ENCODE data around the gene SCAMP2.

The SCAMP2 gene

GRCh38 chr15:74831813-74832495 is 41.2 kb downstream of the SCAMP2 start:
- no peak overlapping the region for H3K4me3 ChIP-seq (ENCODE audit: low read depth, low read length)
- no peak for TF ChIP-seq CTCF (conservative IDR thresholded peaks at IDR 0.05; ENCODE audit: low read depth, low read length)
- no peak for DNase-seq (ENCODE audit: low read depth)

- TF ChIP-seq CTCF (conservative IDR thresholded peaks at IDR 0.05; ENCODE audit: low read depth, low read length): no peak
- DNase-seq (ENCODE audit: low read depth): no peak
- H3K4me3 ChIP-seq (ENCODE audit: low read depth, low read length): no peak overlapping the region
Observed at GRCh38 chr15:74830868-74831267, 42.3 kb downstream of the SCAMP2 start.

- no peak overlapping the region for H3K4me3 ChIP-seq (ENCODE audit: low read depth, low read length)
- no peak for DNase-seq (ENCODE audit: low read depth)
- TF ChIP-seq CTCF (conservative IDR thresholded peaks at IDR 0.05; ENCODE audit: low read depth, low read length): no peak
Observed at GRCh38 chr15:74829991-74830390, 43.2 kb downstream of the SCAMP2 start.

DNA sequence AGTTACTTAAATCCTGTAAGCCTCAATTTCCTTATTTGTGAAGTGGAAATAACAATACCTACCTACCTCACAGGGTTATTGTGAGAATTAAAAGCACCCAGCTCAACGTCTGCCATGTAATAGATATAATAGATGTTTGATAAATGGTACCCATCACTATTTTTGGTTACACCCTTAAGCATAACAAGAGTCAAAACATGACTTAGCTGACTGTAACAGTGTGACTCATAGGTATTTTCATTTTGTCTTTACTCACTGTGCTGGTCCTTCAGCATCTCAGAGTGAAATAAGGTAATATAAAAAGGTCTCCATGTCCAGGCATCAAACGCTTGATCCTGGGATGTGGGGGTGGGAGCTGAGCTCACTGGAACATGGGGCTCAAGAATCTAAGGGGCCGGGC is 43.7 kb downstream of the SCAMP2 start:
- no peak overlapping the region for H3K4me3 ChIP-seq (ENCODE audit: low read depth, low read length)
- DNase-seq (ENCODE audit: low read depth): no peak
- no peak for TF ChIP-seq CTCF (conservative IDR thresholded peaks at IDR 0.05; ENCODE audit: low read depth, low read length)

DNA sequence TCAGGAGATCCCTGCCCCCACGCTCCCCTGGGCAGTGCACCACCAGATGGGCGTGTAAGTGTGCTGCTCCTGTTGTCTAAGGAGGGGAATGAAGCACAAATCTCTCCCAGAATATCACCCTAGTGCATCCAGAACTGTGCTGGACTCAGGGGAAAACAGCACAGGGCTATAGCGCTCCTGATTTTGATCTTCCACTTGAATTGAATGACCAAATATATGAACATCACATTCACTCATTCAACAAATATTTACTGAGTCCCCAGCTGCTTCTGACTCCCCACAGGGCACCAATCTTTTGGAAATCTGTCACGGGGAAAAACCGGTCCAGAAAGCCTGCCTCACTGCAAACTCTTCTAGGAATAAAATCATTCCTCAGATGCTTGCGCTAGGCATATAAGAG is 44.3 kb downstream of the SCAMP2 start:
- DNase-seq (ENCODE audit: low read depth): no peak
- no peak overlapping the region for H3K4me3 ChIP-seq (ENCODE audit: low read depth, low read length)
- TF ChIP-seq CTCF (conservative IDR thresholded peaks at IDR 0.05; ENCODE audit: low read depth, low read length): no peak

DNA sequence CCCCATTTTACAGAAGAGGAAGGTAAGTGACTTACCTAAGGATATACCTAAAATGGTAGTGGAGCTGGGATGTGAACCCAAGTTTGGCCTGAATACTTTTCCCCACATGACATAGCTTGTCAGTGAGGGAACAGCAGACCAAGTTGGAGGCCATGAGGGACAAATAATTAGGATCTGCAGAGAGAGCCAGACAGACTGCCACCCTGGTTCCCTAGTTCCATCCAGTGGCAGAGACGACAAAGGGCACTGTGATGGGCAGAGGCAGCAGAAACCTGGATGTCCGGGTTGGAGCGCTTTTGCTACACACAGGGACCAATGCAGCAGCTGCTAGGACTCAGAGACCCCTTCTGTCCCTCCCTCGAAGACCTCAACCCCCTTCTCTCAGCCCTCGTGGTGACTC is 45.6 kb downstream of the SCAMP2 start:
- no peak for TF ChIP-seq CTCF (conservative IDR thresholded peaks at IDR 0.05; ENCODE audit: low read depth, low read length)
- no peak for DNase-seq (ENCODE audit: low read depth)

GRCh38 chr15:74826921-74827320 is 46.2 kb downstream of the SCAMP2 start:
- no peak for DNase-seq (ENCODE audit: low read depth)
- TF ChIP-seq CTCF (conservative IDR thresholded peaks at IDR 0.05; ENCODE audit: low read depth, low read length): no peak
- H3K4me3 ChIP-seq (ENCODE audit: low read depth, low read length): no peak overlapping the region

More for the DNA sequence above, 45.6 kb downstream of the SCAMP2 start:
- no peak overlapping the region for H3K4me3 ChIP-seq (ENCODE audit: low read depth, low read length)
